ENCODE results near the gene RYR1. TPM values are rescaled to one million over a fixed set of nuclear protein-coding genes. Genes with fewer than 3 reads are reported as not detected.

Gene RYR1
- total and polyA plus RNA-seq, 2 donors from 2014 or later = 0.69 to 2.8 TPM

DNA sequence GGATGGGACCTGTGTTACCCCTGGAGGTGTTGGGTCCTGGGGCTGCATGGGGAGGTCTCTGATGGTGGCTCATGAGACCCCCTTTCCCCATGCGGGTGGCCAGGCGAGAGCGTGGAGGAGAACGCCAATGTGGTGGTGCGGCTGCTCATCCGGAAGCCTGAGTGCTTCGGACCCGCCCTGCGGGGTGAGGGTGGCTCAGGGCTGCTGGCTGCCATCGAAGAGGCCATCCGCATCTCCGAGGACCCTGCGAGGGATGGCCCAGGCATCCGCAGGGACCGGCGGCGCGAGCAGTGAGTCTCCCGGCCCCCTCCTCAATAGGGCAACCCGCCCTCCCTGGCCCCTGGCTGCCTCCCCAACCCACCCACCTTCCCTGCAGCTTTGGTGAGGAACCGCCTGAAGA lies 66.0 kb downstream of the RYR1 start:
- Histone ChIP-seq H3K36me3 (ENCODE audit: control insufficient read depth in 2 of 3, insufficient read depth in 3 of 3, low read length in 3 of 3) (no peaks in the 10 kb centered on the region), H3K4me3 (ENCODE audit: low read length in 3 of 3) (no peak overlapping the region), H3K27me3 (ENCODE audit: control insufficient read depth, insufficient read depth, low read length) (no peaks in the 10 kb centered on the region), H3K27ac (ENCODE audit: low read depth in 2 of 2, low read length in 2 of 2) (no peak overlapping the region), H3K4me1 (ENCODE audit: control insufficient read depth in 2 of 3, insufficient read depth in 2 of 3, low read depth in 1 of 3, low read length in 3 of 3) (no peaks in the 10 kb centered on the region), H3K9ac (ENCODE audit: low read length in 3 of 3) (no peak overlapping the region), H3K9me3 (ENCODE audit: control insufficient read depth in 2 of 3, insufficient read depth in 1 of 3, low read length in 3 of 3) (no peaks in the 10 kb centered on the region)
- intact Hi-C loops (cut with DNase I) = no loop called here
- no peak for DNase-seq
- TF ChIP-seq CTCF (IDR thresholded peaks at IDR 0.05; ENCODE audit: borderline replicate concordance, extremely low read depth, insufficient read depth) = no peak
- no peak for FAIRE-seq

- intact Hi-C loops (cut with DNase I) = no loop called here
- no peaks in the 10 kb centered on the region for H3K4me1 ChIP-seq (ENCODE audit: control insufficient read depth in 2 of 3, insufficient read depth in 2 of 3, low read depth in 1 of 3, low read length in 3 of 3)
- no peak overlapping the region for H3K27ac ChIP-seq (ENCODE audit: low read depth in 2 of 2, low read length in 2 of 2)
- H3K27me3 ChIP-seq (ENCODE audit: control insufficient read depth, insufficient read depth, low read length) = no peaks in the 10 kb centered on the region
- no peak overlapping the region for H3K9ac ChIP-seq (ENCODE audit: low read length in 3 of 3)
- no peak overlapping the region for H3K4me3 ChIP-seq (ENCODE audit: low read length in 3 of 3)
- H3K36me3 ChIP-seq (ENCODE audit: control insufficient read depth in 2 of 3, insufficient read depth in 3 of 3, low read length in 3 of 3) = no peaks in the 10 kb centered on the region
- DNase-seq (no peak), FAIRE-seq (no peak)
- no peak for TF ChIP-seq CTCF (IDR thresholded peaks at IDR 0.05; ENCODE audit: borderline replicate concordance, extremely low read depth, insufficient read depth)
- H3K9me3 ChIP-seq (ENCODE audit: control insufficient read depth in 2 of 3, insufficient read depth in 1 of 3, low read length in 3 of 3) = no peaks in the 10 kb centered on the region
Measured at GRCh38 chr19:38500450-38500849, 67.0 kb downstream of the RYR1 start.

DNA sequence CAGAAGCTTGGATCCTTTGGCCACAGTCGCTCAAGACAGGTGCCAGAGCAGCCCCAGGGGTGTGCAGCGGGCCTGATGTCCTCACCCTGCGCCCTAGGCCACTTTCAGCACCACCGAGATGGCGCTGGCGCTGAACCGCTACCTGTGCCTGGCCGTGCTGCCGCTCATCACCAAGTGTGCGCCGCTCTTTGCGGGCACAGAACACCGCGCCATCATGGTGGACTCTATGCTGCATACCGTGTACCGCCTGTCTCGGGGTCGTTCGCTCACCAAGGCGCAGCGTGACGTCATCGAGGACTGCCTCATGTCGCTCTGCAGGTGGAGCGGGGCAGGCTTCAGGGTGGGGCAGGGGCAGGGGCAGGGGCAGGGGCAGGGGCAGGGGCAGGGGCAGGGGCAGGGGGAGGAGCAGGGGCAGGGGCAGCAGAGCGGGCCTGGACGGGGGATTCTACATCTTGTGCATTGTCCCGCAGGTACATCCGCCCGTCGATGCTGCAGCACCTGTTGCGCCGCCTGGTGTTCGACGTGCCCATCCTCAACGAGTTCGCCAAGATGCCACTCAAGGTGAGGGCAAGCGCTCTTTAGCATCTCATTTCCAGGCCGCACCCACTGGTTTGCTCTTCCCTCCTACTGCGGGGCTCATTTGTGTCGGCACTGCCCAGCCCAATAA lies 69.1 kb downstream of the RYR1 start:
- no peaks in the 10 kb centered on the region for H3K4me1 ChIP-seq (ENCODE audit: control insufficient read depth in 2 of 3, insufficient read depth in 2 of 3, low read depth in 1 of 3, low read length in 3 of 3)
- H3K36me3 ChIP-seq (ENCODE audit: control insufficient read depth in 2 of 3, insufficient read depth in 3 of 3, low read length in 3 of 3) = no peaks in the 10 kb centered on the region
- no peak for DNase-seq
- no peak overlapping the region for H3K27ac ChIP-seq (ENCODE audit: low read depth in 2 of 2, low read length in 2 of 2)
- no peak overlapping the region for H3K9ac ChIP-seq (ENCODE audit: low read length in 3 of 3)
- TF ChIP-seq CTCF (IDR thresholded peaks at IDR 0.05; ENCODE audit: borderline replicate concordance, extremely low read depth, insufficient read depth) = no peak
- H3K9me3 ChIP-seq (ENCODE audit: control insufficient read depth in 2 of 3, insufficient read depth in 1 of 3, low read length in 3 of 3) = no peaks in the 10 kb centered on the region
- no peaks in the 10 kb centered on the region for H3K27me3 ChIP-seq (ENCODE audit: control insufficient read depth, insufficient read depth, low read length)
- FAIRE-seq = no peak
- intact Hi-C loops (cut with DNase I) = no loop called here
- no peak overlapping the region for H3K4me3 ChIP-seq (ENCODE audit: low read length in 3 of 3)

- no peak overlapping the region for H3K9ac ChIP-seq (ENCODE audit: low read length in 3 of 3)
- H3K36me3 ChIP-seq (ENCODE audit: control insufficient read depth in 2 of 3, insufficient read depth in 3 of 3, low read length in 3 of 3) = no peaks in the 10 kb centered on the region
- no peak overlapping the region for H3K4me3 ChIP-seq (ENCODE audit: low read length in 3 of 3)
- no peaks in the 10 kb centered on the region for H3K9me3 ChIP-seq (ENCODE audit: control insufficient read depth in 2 of 3, insufficient read depth in 1 of 3, low read length in 3 of 3)
- no peaks in the 10 kb centered on the region for H3K27me3 ChIP-seq (ENCODE audit: control insufficient read depth, insufficient read depth, low read length)
- DNase-seq = no peak
- intact Hi-C loops (cut with DNase I) = no loop called here
- H3K4me1 ChIP-seq (ENCODE audit: control insufficient read depth in 2 of 3, insufficient read depth in 2 of 3, low read depth in 1 of 3, low read length in 3 of 3) = no peaks in the 10 kb centered on the region
- FAIRE-seq = no peak
- no peak overlapping the region for H3K27ac ChIP-seq (ENCODE audit: low read depth in 2 of 2, low read length in 2 of 2)
- TF ChIP-seq CTCF (IDR thresholded peaks at IDR 0.05; ENCODE audit: borderline replicate concordance, extremely low read depth, insufficient read depth) = no peak
Measured at GRCh38 chr19:38503077-38503410, 69.6 kb downstream of the RYR1 start.
